ENCODE measurements around the gene REV1. TPM values are rescaled to one million over a fixed set of nuclear protein-coding genes. Genes with fewer than 3 reads are reported as not detected.

Gene REV1
- total and polyA plus RNA-seq, 9 of the 15 experiments (the other 6 are each of a cell fraction or from before 2014, with no cell fraction given) = 12.8 to 54.4 (median 29.6) TPM

DNA sequence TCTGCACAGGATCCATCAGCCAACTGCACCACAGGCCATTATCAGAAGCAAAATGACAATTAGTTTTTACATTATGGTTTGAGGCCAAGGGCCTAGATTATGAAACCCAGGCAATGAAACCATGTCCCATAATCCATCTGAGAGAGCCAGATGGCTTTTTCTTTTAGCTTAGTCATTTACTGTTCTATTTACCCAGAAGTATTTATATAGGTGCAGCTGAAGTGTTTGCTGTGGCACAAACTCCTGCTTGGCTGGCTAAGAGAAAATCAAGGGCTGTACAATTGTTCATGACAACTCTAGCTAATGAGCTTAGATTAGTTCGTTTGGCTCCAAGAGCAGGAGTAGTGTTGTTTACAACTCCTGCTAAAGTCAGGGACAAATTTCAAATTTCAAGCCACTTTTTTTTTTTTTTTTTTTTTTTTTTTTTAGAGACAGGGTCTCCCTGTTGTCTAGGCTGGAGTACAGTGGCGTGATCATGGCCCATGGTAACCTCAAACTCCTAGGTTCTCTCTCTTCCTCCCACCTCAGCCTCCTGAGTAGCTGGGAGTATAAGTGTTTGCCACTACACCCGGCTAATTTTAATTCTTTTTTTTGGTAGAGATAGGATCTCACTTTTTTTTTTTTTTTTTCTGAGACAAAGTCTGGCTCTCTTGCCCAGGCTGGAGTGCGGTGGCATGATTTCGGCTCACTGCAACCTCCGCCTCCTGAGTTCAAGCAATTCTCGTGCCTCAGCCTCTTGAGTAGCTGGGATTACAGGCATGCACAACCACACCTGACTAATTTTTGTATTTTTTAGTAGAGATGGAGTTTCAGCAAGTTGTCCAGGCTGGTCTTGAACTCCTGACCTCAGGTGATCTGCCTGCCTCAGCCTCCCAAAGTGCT, 18.4 kb upstream of the REV1 start:
- BruUV-seq (replicated peaks) = no TSS peak
- Histone ChIP-seq H3K4me2 (ENCODE audit: insufficient read depth, low read length) (no peak overlapping the region), H3K4me1 (replicated peaks in 1 of 2; ENCODE audit: control insufficient read depth in 2 of 2, insufficient read depth in 2 of 2, low read length in 2 of 2) (no peaks in the 10 kb centered on the region), H3K4me3 (no peak overlapping the region), H4K20me1 (replicated peaks; ENCODE audit: control insufficient read depth, insufficient read depth, low read length) (no peaks in the 10 kb centered on the region), H3K27me3 (ENCODE audit: control insufficient read depth in 2 of 2, insufficient read depth in 2 of 2, low read length in 2 of 2) (peaks cover 10% of the 10 kb centered on the region in 2 experiments), H3K27ac (ENCODE audit: extremely low read depth, low read depth, low read length) (no peak overlapping the region), H3K79me2 (ENCODE audit: control insufficient read depth, insufficient read depth, low read length) (no peaks in the 10 kb centered on the region), H3K9me3 (replicated peaks; ENCODE audit: control insufficient read depth, insufficient read depth, low read depth, low read length) (no peaks in the 10 kb centered on the region), H3K9ac (ENCODE audit: insufficient read depth in 1 of 2, low read depth in 2 of 2, low read length in 2 of 2) (no peak overlapping the region), H2AFZ (ENCODE audit: low read depth, low read length) (no peak overlapping the region), H3K9me1 (ENCODE audit: control insufficient read depth, insufficient read depth, low read length) (no peaks in the 10 kb centered on the region), H3K36me3 (ENCODE audit: control insufficient read depth, insufficient read depth, low read length) (no peaks in the 10 kb centered on the region)
- in situ Hi-C loops (cut with MboI) (no loop called here), intact Hi-C loops (cut with micrococcal nuclease) (no loop called here)
- no peak for ATAC-seq
- FAIRE-seq = no peak
- ChIA-PET CTCF (ENCODE audit: low intra/inter-chr PET ratio) (no interaction called here), POLR2A (no interaction called here)
- no peak for TF ChIP-seq MEF2A (IDR thresholded peaks at IDR 0.05; ENCODE audit: control insufficient read depth, low read depth, low read length)
- DNase-seq (ENCODE audit: extremely low read depth in 1 of 4, low spot score in 3 of 4) = no peak
- 31% methylated on average over 7 of the region's 7 CpGs for WGBS (ENCODE audit: insufficient coverage, low coverage, missing lambda C conversion rate)

DNA sequence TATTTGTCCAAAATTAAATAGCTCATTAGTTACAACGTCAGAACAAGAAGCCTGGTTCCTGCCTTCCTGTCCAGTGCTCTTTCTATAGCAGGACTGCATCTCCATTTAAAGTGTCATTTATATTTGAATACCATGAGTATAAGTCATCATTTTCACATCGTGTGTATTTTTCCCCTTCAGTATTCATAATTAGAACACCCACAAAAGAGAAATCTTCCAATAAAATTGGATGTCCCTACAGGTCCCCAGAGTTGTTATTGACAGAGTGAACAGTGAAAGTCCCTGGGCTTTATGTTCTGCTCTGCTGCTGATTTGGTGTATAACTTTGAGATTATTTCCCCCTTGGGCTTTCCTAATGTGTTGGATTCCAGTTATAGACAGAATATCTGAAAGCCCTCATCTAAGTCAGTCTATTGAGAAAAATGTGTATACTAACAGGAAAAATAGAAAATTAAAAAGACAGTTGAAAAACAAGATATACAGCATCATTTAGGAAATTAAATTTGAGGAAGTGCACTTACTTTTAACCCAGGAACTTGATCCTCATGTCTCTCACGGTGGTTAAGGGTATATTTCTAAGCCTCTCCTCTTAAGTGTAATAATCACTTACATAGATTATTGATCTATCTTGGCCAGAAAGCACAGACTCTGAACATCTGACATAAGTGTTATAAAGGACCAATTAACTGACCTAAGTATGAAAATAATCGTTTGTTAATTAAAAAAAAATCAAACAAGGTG, 15.2 kb upstream of the REV1 start:
- in situ Hi-C loops (cut with MboI) (no loop called here), intact Hi-C loops (cut with micrococcal nuclease) (no loop called here)
- peak; percentile 47; the same call in 1 of the 2 replicates for TF ChIP-seq SPI1 (IDR thresholded peaks at IDR 0.05; ENCODE audit: borderline replicate concordance, low read depth, low read length)
- TF ChIP-seq, protein P1, sequence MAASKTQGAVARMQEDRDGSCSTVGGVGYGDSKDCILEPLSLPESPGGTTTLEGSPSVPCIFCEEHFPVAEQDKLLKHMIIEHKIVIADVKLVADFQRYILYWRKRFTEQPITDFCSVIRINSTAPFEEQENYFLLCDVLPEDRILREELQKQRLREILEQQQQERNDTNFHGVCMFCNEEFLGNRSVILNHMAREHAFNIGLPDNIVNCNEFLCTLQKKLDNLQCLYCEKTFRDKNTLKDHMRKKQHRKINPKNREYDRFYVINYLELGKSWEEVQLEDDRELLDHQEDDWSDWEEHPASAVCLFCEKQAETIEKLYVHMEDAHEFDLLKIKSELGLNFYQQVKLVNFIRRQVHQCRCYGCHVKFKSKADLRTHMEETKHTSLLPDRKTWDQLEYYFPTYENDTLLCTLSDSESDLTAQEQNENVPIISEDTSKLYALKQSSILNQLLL (CRISPR knock-in tag; IDR thresholded peaks at IDR 0.05; ENCODE audit: borderline replicate concordance) = no peak
- TF ChIP-seq RFX1 (IDR thresholded peaks at IDR 0.05) = no peak
- TF ChIP-seq ATF7 (IDR thresholded peaks at IDR 0.05) = no peak
- TF ChIP-seq, protein P2, sequence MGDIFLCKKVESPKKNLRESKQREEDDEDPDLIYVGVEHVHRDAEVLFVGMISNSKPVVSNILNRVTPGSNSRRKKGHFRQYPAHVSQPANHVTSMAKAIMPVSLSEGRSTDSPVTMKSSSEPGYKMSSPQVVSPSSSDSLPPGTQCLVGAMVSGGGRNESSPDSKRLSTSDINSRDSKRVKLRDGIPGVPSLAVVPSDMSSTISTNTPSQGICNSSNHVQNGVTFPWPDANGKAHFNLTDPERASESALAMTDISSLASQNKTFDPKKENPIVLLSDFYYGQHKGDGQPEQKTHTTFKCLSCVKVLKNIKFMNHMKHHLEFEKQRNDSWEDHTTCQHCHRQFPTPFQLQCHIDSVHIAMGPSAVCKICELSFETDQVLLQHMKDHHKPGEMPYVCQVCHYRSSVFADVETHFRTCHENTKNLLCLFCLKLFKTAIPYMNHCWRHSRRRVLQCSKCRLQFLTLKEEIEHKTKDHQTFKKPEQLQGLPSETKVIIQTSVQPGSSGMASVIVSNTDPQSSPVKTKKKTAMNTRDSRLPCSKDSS (IDR thresholded peaks at IDR 0.05; ENCODE audit: low read depth, partially characterized antibody) = no peak
- Histone ChIP-seq H3K9me3 (replicated peaks; ENCODE audit: control insufficient read depth, insufficient read depth, low read depth, low read length) (no peaks in the 10 kb centered on the region), H3K4me2 (ENCODE audit: insufficient read depth, low read length) (no peak overlapping the region), H3K4me3 (no peak overlapping the region), H3K9me1 (ENCODE audit: control insufficient read depth, insufficient read depth, low read length) (no peaks in the 10 kb centered on the region), H3K4me1 (replicated peaks in 1 of 2; ENCODE audit: control insufficient read depth in 2 of 2, insufficient read depth in 2 of 2, low read length in 2 of 2) (no peaks in the 10 kb centered on the region), H3K27me3 (ENCODE audit: control insufficient read depth in 2 of 2, insufficient read depth in 2 of 2, low read length in 2 of 2) (peaks cover 4 to 11% of the 10 kb centered on the region in 2 experiments), H3K79me2 (ENCODE audit: control insufficient read depth, insufficient read depth, low read length) (no peaks in the 10 kb centered on the region), H3K36me3 (ENCODE audit: control insufficient read depth, insufficient read depth, low read length) (no peaks in the 10 kb centered on the region), H3K9ac (ENCODE audit: insufficient read depth in 1 of 2, low read depth in 2 of 2, low read length in 2 of 2) (no peak overlapping the region), H4K20me1 (replicated peaks; ENCODE audit: control insufficient read depth, insufficient read depth, low read length) (no peaks in the 10 kb centered on the region), H3K27ac (ENCODE audit: extremely low read depth, low read depth, low read length) (no peak overlapping the region), H2AFZ (ENCODE audit: low read depth, low read length) (no peak overlapping the region)
- ChIA-PET CTCF (ENCODE audit: low intra/inter-chr PET ratio) (no interaction called here), POLR2A (no interaction called here)
- no TSS peak for BruUV-seq (replicated peaks)
- DNase-seq (ENCODE audit: extremely low read depth in 1 of 4, low spot score in 3 of 4) = no peak
- no peak for ATAC-seq
- WGBS (ENCODE audit: insufficient coverage, low coverage, missing lambda C conversion rate) = 0% methylated on average over 4 of the region's 4 CpGs
- no peak for FAIRE-seq
